Measurements from ENCODE around the gene CDX1. TPM values are rescaled to one million over a fixed set of nuclear protein-coding genes. Genes with fewer than 3 reads are reported as not detected.

CDX1 gene
- total RNA-seq, 1 experiment from 2014 or later: not detected

DNA sequence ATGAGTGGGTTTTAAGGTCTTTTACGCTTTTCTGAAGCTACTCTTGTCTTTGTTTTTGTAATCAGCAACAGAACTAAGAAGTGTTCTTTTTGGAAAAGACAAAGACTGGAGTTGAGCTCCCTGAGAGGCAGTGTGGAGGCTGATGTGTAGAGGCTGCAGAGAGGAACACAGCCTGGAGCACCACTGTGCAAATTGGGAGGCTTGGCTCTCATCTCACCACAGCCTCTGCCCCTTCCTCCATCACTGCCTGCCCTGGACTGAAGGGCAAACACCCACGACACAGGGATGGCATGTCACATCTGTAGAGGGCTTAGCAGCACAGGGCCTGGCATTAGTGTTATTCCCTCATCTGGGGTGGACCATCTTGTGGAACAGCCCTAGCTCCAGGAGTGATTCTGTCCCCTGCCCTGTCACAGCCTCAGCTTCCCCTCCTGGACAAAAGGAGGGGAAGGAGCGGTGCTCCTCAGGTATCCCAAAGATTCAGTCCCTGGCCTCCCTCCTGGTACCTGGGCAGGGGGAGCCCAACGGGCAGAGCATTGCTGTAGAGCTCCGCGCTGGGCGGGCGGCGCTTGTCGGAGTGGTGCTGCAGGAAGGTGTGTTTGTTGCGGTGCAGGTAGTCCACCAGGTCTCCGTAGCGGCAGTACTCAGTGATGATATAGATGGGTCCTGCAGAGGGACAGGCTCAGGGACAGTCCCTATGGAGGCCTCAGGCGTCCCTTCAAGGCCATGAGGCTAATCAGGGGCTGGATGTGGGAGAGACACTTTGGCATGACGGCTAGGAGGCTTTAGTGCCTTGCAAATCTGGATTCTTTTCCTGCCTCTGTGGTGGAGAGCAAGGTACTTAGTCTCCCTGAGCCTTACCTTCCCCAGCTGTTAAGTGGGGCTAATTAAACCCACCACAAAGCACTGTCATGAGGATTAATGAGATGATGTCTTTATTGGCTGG is 43.8 kb upstream of the CDX1 start:
- H3K27me3 Mint-ChIP-seq (ENCODE audit: unreplicated experiment): peaks cover 32% of the 10 kb centered on the region
- intact Hi-C loops (cut with micrococcal nuclease; ENCODE audit: unreplicated experiment): no loop called here
- no peaks in the 10 kb centered on the region for H3K36me3 Mint-ChIP-seq (ENCODE audit: insufficient read depth, unreplicated experiment)
- no peak overlapping the region for H3K4me3 Mint-ChIP-seq (ENCODE audit: low read depth, unreplicated experiment)
- no peak overlapping the region for H3K27ac Mint-ChIP-seq (ENCODE audit: unreplicated experiment)
- H3K9me3 Mint-ChIP-seq (ENCODE audit: low read depth, unreplicated experiment): no peaks in the 10 kb centered on the region
- TF ChIP-seq, protein P1, sequence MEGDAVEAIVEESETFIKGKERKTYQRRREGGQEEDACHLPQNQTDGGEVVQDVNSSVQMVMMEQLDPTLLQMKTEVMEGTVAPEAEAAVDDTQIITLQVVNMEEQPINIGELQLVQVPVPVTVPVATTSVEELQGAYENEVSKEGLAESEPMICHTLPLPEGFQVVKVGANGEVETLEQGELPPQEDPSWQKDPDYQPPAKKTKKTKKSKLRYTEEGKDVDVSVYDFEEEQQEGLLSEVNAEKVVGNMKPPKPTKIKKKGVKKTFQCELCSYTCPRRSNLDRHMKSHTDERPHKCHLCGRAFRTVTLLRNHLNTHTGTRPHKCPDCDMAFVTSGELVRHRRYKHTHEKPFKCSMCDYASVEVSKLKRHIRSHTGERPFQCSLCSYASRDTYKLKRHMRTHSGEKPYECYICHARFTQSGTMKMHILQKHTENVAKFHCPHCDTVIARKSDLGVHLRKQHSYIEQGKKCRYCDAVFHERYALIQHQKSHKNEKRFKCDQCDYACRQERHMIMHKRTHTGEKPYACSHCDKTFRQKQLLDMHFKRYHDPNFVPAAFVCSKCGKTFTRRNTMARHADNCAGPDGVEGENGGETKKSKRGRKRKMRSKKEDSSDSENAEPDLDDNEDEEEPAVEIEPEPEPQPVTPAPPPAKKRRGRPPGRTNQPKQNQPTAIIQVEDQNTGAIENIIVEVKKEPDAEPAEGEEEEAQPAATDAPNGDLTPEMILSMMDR (IDR thresholded peaks at IDR 0.05; ENCODE audit: unreplicated experiment): no peak
- BruUV-seq (replicated peaks): no TSS peak
- no peak for DNase-seq
- CTCF ChIA-PET: no interaction called here
- peaks cover 9% of the 10 kb centered on the region for H3K4me1 Mint-ChIP-seq (ENCODE audit: low read depth, unreplicated experiment)

DNA sequence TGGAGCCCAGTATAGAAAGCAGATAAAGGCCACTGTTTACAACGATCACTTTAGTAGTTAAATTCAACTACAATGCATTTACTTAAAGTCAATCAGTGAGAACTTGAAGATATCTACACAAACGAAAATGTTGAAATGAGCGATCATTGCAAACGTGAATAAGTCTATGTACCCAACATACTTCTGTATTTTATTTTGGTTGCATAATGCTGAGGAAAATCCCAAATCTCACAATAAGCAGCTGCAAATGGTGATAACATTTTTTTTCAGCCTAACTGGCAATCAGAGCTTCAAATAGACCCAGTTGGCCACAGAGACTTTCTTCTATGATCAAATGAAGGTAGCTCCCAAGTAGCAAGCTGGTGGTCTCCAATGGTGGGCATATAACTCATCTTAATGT is 43.0 kb upstream of the CDX1 start:
- no TSS peak for BruUV-seq (replicated peaks)
- no peak for DNase-seq
- Mint-ChIP-seq H3K4me1 (ENCODE audit: low read depth, unreplicated experiment) (peaks cover 9% of the 10 kb centered on the region), H3K4me3 (ENCODE audit: low read depth, unreplicated experiment) (no peak overlapping the region), H3K9me3 (ENCODE audit: low read depth, unreplicated experiment) (no peaks in the 10 kb centered on the region), H3K27me3 (ENCODE audit: unreplicated experiment) (peaks cover 32% of the 10 kb centered on the region), H3K27ac (ENCODE audit: unreplicated experiment) (no peak overlapping the region), H3K36me3 (ENCODE audit: insufficient read depth, unreplicated experiment) (no peaks in the 10 kb centered on the region)
- TF ChIP-seq, protein P1 (IDR thresholded peaks at IDR 0.05; ENCODE audit: unreplicated experiment): no peak
- CTCF ChIA-PET: interaction anchor here (0.6 kb wide), 1 partner anchor 392 kb away, joined by 3 read pairs; no protein-coding TSS in a partner anchor
- intact Hi-C loops (cut with micrococcal nuclease; ENCODE audit: unreplicated experiment): no loop called here

DNA sequence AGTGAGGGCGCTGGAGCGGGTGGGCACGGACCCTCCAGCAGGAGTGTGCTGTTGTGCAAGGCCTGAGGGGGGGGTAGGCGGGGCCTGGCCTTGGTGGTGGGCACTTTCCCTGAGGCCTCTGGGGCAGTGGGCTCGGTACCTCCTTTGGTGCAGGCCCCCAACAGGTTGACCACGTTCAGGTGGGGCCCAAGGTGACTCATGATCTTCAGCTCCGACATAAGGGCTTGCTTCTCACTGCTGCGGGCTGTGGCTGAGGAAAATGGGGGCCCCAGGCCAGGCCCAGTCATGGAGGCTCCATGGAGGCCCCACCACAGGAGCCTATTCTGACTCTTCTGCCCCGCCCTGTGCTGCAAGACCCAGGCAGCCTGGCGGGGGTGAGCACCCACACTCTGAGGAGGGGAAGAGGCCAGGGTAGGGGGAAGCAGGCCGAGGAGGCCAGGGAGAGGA is 42.4 kb upstream of the CDX1 start:
- peaks cover 9% of the 10 kb centered on the region for H3K4me1 Mint-ChIP-seq (ENCODE audit: low read depth, unreplicated experiment)
- H3K4me3 Mint-ChIP-seq (ENCODE audit: low read depth, unreplicated experiment): no peak overlapping the region
- no peaks in the 10 kb centered on the region for H3K9me3 Mint-ChIP-seq (ENCODE audit: low read depth, unreplicated experiment)
- no TSS peak for BruUV-seq (replicated peaks)
- CTCF ChIA-PET: interaction anchor here (0.6 kb wide), 1 partner anchor 392 kb away, joined by 3 read pairs; no protein-coding TSS in a partner anchor
- no peak for DNase-seq
- H3K27me3 Mint-ChIP-seq (ENCODE audit: unreplicated experiment): peaks cover 27% of the 10 kb centered on the region
- no peaks in the 10 kb centered on the region for H3K36me3 Mint-ChIP-seq (ENCODE audit: insufficient read depth, unreplicated experiment)
- intact Hi-C loops (cut with micrococcal nuclease; ENCODE audit: unreplicated experiment): no loop called here
- no peak overlapping the region for H3K27ac Mint-ChIP-seq (ENCODE audit: unreplicated experiment)
- TF ChIP-seq, protein P1 (IDR thresholded peaks at IDR 0.05; ENCODE audit: unreplicated experiment): no peak

DNA sequence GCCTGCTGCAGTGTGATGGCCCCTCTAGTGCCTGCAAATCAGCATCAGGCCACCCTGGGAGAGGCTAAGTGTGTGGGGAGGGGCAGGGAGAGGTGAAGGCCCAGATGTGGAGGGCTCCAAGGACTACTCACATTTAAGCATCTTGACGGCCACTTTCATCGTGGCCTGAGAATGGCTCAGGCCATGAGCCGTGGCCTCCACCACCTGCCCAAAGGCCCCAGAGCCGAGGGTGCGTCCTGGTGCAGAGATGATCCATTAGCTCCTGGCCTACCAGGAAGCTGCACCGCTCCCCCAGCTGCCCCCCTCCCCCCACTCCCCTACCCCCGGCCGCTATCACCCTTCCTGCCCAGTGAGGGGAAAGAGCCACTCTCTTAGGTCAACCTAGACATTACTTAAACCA is 42.0 kb upstream of the CDX1 start:
- H3K27me3 Mint-ChIP-seq (ENCODE audit: unreplicated experiment): peaks cover 23% of the 10 kb centered on the region
- CTCF ChIA-PET: no interaction called here
- no TSS peak for BruUV-seq (replicated peaks)

More for the DNA sequence above, 42.0 kb upstream of the CDX1 start:
- DNase-seq: no peak
- no peak overlapping the region for H3K4me3 Mint-ChIP-seq (ENCODE audit: low read depth, unreplicated experiment)
- H3K27ac Mint-ChIP-seq (ENCODE audit: unreplicated experiment): no peak overlapping the region
- no peaks in the 10 kb centered on the region for H3K9me3 Mint-ChIP-seq (ENCODE audit: low read depth, unreplicated experiment)
- intact Hi-C loops (cut with micrococcal nuclease; ENCODE audit: unreplicated experiment): no loop called here
- TF ChIP-seq, protein P1 (IDR thresholded peaks at IDR 0.05; ENCODE audit: unreplicated experiment): no peak
- peaks cover 10% of the 10 kb centered on the region for H3K4me1 Mint-ChIP-seq (ENCODE audit: low read depth, unreplicated experiment)
- H3K36me3 Mint-ChIP-seq (ENCODE audit: insufficient read depth, unreplicated experiment): no peaks in the 10 kb centered on the region
